ENCODE data around the gene SHISA5.
"Not testable (repeated sequence)": the region's sequence is repeated elsewhere in the genome, so short reads cannot be mapped to it uniquely, and the experiment has no call there.

DNA sequence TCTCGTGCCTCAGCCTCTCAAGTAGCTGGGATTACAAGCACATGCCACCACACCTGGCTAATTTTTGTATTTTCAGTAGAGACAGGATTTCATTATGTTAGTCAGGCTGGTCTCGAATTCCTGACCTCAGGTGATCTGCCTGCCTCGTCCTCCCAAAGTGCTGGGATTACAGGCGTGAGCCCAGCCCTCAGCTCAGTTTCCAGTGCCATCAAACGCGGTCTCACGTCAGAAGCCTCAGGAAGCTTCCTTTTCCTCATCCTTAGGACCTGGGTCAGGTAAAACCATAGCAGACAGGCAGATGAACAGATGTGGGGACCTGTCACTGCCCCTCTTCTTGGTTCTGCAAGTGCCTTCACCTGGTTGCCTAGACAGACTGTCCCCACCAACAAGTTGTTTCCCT lies 47.7 kb upstream of the SHISA5 start:
- TF ChIP-seq, protein P1, sequence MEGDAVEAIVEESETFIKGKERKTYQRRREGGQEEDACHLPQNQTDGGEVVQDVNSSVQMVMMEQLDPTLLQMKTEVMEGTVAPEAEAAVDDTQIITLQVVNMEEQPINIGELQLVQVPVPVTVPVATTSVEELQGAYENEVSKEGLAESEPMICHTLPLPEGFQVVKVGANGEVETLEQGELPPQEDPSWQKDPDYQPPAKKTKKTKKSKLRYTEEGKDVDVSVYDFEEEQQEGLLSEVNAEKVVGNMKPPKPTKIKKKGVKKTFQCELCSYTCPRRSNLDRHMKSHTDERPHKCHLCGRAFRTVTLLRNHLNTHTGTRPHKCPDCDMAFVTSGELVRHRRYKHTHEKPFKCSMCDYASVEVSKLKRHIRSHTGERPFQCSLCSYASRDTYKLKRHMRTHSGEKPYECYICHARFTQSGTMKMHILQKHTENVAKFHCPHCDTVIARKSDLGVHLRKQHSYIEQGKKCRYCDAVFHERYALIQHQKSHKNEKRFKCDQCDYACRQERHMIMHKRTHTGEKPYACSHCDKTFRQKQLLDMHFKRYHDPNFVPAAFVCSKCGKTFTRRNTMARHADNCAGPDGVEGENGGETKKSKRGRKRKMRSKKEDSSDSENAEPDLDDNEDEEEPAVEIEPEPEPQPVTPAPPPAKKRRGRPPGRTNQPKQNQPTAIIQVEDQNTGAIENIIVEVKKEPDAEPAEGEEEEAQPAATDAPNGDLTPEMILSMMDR (IDR thresholded peaks at IDR 0.05; ENCODE audit: low read depth, low read length), result not testable (repeated sequence)
- TF ChIP-seq EZH2phosphoT487 (IDR thresholded peaks at IDR 0.05; ENCODE audit: low read depth), result not testable (repeated sequence)
